NB4 (cell line): Measurements from ENCODE around the gene DGKI.

ENCODE experiments used
- CTCF ChIP-seq: IDR thresholded peaks from one replicate; pipeline ENCODE4 v1.5.1; 2012; ENCODE audit warnings: low read depth, low read length
- MAX ChIP-seq: IDR thresholded peaks from 2 replicates; pipeline ENCODE4 v1.6.1; 2011; ENCODE audit warnings: low read depth, low read length
- MYC ChIP-seq: IDR thresholded peaks from 2 replicates; pipeline ENCODE4 v1.6.1; 2011; ENCODE audit warnings: low read depth, low read length
- POLR2A ChIP-seq: IDR thresholded peaks from 2 replicates; pipeline ENCODE4 v1.6.1; 2011; ENCODE audit warnings: mild to moderate bottlenecking; ENCODE audit not compliant: insufficient read length; ENCODE audit errors: extremely low read depth

- TF ChIP-seq CTCF (no peak), POLR2A (no peak), MAX (no peak), MYC (no peak)
Measured at GRCh38 chr7:137446025-137446424, 400.7 kb downstream of the DGKI start.
